HG02885 (cell line): Measurements from ENCODE around the gene TOMT.

Experiments
- ATAC-seq: cut with Tn5 transposase; IDR thresholded peaks from one replicate; pipeline ENCODE4 v1.9.1; 2021; ENCODE audit warnings: mild to moderate bottlenecking; ENCODE audit not compliant: unreplicated experiment, poor library complexity

TOMT gene

DNA sequence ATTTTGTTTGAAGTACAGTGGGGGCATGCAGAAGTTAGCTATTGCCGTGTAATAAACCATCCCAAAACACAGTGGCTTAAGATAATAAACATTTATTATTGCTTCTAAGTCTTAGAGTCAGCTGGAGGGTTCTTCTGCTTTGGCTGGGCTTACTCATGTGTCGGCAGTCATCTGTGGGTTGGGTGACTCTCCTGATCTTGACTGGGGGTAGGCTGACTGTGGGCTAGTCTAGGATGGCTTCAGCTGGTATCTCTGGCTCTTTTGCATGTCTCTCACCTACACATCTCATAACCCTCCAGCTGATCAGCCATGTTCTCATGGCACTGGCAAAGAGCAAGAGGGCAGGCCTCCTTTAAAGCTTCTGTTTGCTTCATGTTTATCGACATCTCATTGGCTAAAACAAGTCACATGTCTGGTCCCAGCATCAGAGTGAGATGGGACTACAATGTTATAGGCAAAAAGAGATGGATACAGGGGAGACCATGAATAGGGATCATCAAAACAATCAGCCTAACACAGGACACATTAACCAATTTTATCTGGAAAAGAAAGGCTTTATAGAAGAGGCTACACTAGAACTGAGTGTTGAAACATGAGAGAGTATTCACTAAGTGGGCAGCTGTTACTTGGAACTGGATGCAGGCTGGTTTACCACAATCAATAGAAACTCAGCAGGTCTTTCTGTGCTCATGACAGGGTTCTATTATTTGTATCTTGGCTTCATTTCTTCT is 19.9 kb upstream of the TOMT start:
- ATAC-seq: no peak

DNA sequence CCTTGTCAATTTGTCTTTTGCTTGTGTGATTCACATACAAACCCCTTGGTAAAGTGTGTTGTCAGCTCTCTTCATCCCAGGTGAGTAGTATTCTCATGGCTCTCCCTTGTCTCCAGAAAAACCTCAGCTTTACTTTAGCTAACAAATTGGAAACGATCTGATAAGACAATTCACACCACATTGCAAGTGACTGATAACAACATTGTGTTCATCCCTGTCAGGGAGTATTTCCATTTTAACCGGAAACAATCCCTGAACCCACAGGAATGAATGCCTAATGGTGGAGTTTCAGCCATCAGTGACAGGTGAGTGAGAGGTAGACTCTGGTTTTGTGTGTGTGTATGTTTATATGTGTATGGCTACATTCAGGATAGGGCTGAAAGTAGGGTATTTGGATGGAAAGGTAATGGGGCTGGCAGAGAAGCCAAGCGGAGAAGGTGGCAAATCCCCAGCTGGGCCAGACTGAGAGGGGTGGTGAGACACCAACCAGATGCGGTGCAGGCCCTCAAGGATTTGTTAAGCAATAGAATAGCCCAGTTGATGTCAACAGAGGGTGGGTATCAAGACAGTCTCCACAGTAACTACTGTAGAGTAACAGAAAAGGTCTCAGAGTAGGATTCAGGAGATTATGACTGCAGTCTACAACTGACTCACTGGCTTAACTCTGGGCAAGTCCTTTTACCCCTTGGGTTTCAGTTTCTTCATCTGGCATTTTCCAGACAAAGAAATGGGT is 17.5 kb upstream of the TOMT start:
- no peak for ATAC-seq

DNA sequence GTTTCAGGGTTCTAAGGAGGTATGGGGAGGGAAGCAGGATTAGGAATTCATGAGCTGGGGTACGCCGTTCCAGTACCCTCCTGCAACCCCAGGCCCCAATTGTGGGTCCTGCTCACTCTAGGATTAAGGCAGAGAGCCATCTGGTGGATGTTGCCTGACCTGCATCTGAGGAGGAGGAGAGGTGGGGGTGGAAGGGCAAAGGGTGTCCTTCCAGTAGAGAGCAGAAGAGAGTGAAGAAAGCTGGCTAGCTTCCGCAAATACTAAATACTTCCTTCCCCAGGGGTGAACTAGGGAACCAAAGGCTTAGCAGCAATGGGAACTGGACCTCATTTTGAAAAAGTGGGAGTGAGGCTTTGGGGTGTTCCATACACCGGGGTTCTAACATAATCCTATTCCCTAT is 14.4 kb upstream of the TOMT start:
- ATAC-seq: peak; percentile 59

DNA sequence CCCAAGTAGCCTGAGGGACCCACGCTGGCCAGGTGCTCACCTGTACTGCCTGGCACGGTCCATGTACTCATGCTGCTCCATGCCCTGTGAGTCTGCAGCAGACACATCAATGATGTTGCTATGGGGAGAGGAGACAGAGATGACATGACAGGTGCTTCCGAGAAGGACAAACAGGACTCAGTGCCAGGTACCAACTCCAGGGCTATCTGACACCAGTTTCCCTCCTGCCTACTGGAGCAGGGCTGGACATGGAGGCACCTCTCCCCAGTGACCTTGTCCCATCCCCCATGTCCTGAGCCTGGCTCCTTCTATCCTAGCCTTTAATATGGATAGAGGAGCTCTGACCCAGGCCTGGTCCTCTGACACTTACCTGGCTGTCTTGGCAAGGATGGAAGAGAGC is 7.0 kb upstream of the TOMT start:
- ATAC-seq: no peak

DNA sequence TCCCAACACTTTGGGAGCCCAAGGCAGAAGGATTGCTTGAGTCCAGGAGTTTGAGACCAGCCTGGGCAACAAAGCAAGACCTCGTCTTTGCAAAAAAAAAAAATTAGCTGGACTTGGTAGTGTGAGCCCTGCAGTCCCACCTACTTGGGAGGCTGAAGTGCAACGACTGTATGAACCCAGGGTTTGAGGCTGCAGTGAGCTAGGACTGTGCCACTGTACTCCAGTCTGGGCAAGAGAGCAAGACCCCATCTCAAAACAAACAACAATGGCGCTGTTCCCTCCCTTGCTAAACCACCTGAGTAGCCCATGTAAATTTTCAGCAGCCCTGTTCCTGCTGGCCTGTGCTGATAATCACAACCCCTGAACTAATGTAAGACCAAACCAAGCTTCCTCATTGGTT is 5.7 kb upstream of the TOMT start:
- ATAC-seq: no peak

DNA sequence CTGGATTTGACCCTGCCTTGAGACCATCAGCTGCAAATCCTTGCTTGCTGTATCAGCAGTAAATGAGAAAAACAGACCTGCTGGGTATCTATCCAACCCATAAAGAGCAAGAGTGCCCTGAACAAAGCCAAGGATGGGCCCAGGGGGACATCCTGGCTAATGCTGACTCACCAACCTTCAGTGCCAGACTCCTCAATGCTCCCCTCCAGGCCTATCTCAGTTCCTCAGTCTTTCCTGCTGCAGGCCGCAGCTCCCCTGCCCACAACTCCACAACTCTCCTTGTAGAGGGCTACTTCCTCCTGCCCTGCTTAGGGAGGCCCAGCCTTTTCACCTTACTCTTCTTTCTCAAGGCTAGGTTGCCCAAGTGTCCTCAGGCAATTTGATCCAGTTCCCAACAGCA is 5.3 kb upstream of the TOMT start:
- no peak for ATAC-seq

DNA sequence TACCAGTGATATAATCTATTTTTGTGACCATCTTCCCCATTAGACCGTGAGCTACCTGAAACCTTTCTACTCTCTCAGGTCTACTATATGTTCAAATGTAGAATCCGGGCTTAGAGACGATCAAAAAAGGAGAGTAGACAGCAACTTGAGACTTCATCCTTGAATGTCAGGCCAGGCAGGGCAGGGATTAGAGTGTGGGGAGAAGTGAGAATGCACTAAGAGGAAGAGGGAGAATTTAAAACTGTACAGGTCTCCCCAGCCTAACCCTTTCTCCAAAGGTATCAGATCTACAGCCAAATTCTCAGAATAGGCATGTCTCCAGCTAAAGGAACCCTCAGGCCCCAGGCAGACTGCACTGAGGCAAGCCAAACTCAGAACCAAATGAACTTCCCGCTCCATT is 3.6 kb upstream of the TOMT start:
- ATAC-seq: no peak

DNA sequence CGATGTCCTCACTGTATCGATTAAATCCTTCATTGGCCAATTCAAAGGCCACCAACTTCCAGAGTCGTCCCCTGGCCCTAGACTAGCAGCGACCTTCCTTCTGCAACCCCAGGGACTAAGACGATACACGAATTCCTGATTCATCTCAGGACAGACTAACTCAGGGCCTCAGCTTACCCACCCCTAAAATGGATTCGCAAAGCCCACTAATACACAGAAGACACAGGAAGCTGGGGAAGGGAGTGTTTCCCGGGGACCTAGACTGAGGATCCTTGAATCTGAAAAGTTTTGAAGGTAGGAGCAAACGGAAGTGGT is 3.1 kb upstream of the TOMT start:
- ATAC-seq: no peak

DNA sequence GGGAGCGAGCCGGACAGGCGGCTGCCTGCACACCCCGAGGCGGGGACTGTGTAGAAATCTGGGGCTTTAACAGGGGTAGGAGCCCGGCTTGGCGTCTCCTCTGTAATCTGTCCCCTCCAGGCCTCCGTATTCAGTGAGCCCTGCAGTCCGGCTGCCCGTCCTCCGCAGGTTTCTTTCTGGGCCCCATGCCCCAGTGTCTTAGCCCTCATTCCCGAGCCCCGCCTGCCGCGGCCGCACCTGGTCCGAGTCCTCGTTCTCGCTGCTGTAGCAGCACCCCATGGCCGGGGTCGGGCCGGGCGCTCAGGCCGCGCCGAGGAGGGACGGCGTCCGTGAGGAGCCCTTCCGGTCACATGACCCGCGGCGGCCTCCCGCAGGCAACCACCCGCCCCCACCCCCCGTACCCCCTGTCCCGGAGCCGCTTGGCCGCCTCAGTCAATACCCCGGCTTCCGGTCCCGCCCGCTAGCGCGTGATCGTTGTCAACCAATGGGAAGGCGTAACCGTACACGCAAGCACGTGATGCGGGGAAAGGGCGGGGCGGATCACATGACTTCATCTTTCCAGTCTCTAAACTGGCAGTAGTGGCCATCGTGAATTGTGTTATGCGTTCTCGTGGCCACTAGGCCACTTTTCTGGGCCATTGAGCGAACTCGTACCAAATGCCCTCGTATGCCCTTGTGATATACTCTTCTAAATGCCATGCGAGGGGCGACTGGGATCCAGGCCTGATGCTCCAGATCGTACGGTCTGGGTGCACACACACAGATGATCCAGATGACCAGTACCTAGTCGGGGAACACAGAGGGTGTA is 2.6 kb upstream of the TOMT start, which contains the start of gene LAMTOR1:
Gene LAMTOR1 (minus strand): TSS at position 352 of the 808 bp plus-strand sequence. CDS start 73 bp downstream, at position 279.
- ATAC-seq: peak; percentile 90

DNA sequence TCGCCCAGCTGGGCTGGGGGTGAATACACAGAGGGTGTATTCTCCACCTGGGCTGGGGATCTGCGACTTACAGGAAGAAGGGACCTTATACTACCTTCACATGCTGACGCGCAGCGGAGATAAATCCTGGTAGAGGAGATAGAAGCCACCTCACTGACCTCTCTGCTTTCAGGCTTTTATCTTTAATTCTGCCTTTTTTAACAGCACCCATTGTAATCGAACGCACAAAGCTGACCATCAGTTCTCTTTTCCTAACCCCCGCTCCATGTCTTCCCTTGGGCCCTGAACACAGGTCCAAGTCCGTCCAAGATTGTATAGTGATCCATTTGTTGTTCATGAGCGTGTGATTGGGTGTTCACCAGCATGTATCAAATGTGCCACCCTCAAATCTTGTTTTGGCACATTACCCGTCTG is 2.0 kb upstream of the TOMT start:
- no peak for ATAC-seq

DNA sequence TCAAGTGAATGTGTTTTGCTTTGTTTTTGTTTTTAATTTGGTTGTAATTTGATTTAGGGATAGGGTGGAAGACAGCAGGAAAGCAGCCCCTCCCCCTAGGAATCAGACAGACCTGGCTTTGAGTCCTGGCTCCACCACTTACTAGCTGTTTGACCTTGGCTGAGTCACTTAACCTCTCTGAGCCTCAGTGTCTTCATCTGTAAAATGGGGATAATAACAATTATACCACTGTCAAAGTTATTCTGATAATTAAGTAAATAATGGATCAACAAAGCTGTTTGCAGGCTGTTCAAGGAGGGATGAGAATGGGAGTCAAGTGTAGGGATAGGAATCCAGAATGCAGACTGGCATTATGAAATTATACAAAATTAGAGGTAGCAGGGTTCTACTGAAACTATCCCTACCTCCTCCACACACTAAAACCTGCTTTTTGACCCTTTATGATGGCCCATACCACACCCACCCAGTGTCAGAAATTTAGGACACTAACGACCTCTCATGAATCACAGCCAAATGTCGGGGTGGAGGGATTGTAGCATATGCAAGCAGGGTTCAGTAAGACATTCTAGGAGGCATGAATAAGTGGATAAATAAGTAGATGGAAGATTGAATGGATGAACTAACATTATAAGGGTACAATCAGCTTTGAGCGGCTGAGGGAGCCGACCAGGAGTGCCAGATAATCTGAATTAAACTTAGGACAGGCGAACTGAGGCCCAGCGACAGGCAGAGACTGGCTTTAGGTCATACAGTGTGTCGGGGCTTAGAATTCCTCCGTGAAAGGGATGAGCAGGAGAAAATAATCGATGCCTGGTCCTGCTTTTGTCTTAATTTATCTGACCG is 5.8 kb downstream of the TOMT start:
- peak; percentile 0 for ATAC-seq

DNA sequence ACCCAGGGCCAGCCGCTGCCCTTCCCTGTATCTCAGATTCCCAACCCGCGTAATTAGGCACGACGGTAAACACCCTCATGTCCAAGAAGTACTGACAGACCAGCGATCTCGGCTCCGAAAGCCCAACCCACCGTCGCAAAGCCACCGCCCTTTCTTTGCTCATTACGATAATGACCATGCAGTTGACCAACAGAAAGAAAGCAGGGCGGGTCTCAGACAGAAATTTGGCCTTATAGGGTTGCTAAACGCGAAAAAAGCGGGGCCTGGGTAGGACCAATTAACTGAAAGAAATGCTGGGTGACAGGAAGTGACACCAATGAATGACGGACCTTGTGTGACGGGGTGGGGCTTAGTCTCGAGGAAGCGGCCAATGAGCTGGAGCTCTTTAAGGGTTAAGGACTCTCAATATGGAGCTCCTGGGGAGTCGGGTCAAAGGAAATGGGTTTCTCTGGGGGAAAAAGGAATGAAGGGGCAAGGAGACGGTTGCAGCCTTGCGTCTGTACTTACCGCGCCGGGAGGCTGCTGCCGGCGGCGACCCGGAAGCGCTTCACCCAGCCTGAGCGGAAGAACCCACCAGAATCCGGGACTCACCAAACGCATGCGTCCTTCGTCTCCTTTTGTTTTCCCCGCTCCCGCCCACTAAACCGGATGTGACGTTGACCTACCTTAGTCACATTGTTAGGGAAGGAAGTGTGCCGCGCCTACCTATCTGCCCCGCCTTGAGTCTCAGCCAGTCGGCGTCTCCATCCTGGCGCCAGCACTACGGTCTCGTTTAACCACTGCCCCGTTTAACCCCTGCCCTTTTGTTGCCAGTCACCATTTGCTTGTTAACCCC is 6.6 kb downstream of the TOMT start, which contains the start of gene ANAPC15:
Gene ANAPC15 (minus strand): TSS at position 553 of the 835 bp plus-strand sequence. CDS start 1,419 bp downstream, outside the sequence.
- peak; percentile 92 for ATAC-seq

DNA sequence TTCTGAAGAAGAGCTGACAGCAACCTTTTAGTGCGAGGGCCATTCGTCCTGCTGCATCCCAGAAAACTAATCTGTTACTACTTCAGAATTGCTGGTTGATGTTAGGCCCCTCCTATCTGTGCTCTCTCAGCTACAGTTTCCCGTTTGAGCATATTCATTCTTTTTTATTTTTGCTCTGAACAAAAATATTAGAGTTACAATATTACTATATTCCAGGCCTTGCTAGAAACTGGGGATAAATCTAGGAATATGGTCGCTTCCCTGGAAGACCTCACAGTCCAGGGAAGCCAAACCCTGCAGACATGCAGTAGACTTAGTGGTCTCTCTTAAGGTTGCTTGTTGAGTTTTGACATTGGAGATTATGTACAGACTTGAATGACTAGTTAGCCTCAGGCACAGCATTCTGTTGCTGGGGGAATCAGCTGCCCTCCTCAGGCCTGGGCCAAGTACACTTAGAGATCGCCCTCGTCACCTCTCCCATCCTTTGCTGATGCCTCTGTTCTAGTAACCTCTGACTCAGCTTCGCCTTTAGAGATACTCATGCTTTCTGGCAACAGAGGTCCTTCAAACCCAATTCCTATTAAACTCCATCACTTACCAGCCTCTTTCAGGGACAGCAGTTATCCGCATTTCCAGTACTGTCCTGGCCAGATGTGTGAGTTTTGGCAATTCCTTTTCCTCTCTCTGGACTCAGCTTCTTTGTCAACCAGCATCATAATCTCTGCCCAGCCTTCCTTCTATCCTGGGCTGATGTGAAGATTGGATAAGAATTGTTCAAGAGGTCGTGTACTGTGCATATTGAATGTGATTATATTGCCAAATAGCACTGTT is 7.5 kb downstream of the TOMT start:
- ATAC-seq: no peak

DNA sequence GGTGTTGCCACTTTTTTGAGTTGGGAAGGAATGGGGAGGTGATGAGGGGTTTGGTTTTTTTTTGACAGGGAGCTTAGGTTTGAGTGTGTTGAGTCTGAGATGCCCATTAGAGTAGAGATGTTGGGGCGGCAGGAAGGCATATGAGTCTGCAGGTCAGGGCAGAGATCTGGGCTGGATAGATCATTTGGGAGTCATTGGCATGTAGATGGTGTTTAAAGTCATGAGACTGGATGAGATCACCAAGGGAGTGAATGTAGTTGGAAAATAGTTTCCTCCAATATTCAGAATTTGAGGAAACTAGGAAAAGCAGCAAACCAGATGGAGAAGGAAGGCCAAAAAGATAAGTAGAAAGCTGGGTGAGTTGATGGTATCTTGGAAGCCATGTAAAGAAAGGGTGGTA is 8.8 kb downstream of the TOMT start:
- ATAC-seq: no peak

DNA sequence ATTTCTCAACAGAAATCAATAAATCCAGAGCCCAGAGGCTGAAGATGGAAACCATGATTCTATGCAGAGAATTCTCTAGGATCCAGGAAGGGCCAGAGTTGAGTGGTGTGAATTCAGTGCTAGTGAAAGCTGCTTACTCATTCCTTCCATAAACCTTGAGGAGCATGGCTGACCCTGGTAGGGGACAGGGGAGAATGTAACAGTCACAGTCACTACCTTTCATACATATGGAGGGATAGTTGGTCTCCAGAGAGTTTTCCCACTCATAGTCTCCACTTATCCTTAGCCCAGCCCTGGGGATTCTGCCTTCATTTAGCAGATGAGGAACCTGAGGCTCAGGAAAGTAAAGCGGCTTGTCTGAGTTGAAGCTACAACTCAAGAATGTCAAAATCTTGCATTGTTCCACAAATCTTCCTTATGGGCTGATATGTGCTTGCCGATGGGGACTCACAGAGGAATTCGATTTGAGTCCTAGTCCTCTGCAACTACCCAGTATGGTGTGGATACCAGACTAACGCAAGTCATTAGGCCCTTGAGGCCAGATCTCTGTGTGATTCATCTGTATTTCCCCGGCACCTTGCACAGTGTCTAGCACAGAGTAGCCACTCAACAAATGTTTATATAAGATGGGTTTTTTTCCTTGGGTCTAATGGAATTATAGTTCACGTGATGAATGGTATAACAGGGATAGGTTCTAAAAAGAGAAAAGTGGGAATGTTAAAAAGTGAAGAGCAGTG is 10.5 kb downstream of the TOMT start:
- no peak for ATAC-seq

DNA sequence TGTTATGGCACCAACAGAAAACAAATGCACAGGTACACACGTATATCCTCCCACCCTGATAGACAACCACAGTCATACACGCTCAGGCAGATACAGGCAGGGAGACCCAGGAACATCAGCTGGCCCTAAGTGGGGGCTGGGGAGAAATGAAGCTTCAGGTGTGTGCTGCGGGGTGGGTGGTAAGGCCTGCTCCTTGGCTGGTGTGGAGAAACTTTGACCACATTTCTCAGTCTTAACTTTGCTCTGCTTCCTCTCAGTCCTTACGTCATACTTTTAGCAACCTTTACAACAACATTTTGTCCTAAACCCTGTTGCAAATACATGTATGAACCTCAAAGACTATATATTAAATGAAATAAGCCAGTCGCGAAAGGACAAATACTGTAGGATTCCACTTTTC is 13.5 kb downstream of the TOMT start:
- ATAC-seq: no peak

DNA sequence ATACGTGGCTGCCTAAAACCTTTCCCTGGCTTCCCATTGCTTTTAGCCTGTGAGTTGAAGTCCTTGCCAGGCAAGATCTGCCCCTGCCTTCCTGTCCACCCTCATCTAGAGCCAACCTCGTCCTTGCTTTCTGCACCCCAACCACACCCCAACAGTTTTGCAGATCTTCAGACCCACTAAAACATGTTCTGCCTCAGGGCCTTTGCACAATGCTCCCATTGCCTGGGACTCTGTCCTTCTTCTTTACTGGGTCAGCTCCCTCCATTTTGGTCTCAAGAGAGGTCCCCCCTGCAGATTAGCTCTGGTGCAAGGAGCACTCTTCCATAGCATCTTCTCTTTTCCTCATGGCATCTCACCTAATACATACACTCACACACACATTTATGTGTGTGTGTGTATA is 15.2 kb downstream of the TOMT start:
- no peak for ATAC-seq

DNA sequence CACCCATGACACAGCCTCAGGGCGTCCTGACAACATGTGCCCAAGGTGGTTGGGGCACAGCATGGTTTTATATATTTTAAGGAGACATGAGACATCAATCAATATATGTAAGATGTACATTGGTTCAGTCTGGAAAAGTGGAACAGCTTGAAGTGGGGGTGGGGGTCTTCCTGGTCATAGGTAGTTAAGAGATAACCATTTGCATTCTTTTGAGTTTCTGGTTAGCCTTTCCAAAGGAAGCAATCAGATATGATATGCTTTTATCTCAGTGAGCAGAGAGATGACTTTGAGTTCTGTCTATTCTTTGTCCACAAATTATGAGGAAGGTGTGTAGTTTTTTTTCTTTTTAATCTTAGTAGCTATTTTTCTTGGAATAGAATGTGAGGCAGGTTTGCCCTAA is 16.9 kb downstream of the TOMT start:
- ATAC-seq: no peak
